Mesothelial cell of epicardium (in vitro differentiated cells): Measurements from ENCODE around the gene UNC5CL. TPM values are rescaled to one million over a fixed set of nuclear protein-coding genes. Genes with fewer than 3 reads are reported as not detected.
"Not testable (repeated sequence)": the region's sequence is repeated elsewhere in the genome, so short reads cannot be mapped to it uniquely, and the experiment has no call there.

Experiments used
- DNase-seq, 2 experiments: peaks; one replicate each; pipeline ENCODE4 v3.0.0; 2021; ENCODE audit warnings: low spot score in 2 of 2; ENCODE audit not compliant: unreplicated experiment in 2 of 2
- H3K27ac Mint-ChIP-seq: 2 replicates; pipeline ENCODE4 v1.8.0; 2021; ENCODE audit warnings: mixed read lengths
- H3K27me3 Mint-ChIP-seq: 2 replicates; pipeline ENCODE4 v1.8.0; 2021; ENCODE audit warnings: low read depth, mixed read lengths
- H3K36me3 Mint-ChIP-seq: 2 replicates; pipeline ENCODE4 v1.8.0; 2021; ENCODE audit warnings: mixed read lengths
- H3K4me1 Mint-ChIP-seq: 2 replicates; pipeline ENCODE4 v1.8.0; 2021; ENCODE audit warnings: mixed read lengths
- H3K4me3 Mint-ChIP-seq: 2 replicates; pipeline ENCODE4 v1.8.0; 2021; ENCODE audit warnings: mild to moderate bottlenecking, moderate library complexity, mixed read lengths
- H3K9me3 Mint-ChIP-seq: 2 replicates; pipeline ENCODE4 v1.8.0; 2021; ENCODE audit warnings: mixed read lengths
- CTCF ChIP-seq: fragments of 200-600 bp; sonication (generic); IDR thresholded peaks from one replicate; pipeline ENCODE4 v1.5.0; 2021; ENCODE audit warnings: antibody characterized with exemption; ENCODE audit not compliant: unreplicated experiment
- total RNA-seq: library from RNA; stranded (reverse); gene quantifications from 3 replicates; pipeline ENCODE4 v1.2.1, GENCODE V29; 2021

UNC5CL gene
- total RNA-seq, 1 donor from 2014 or later: 2.0 TPM

GRCh38 chr6:41021832-41022231, 17.2 kb downstream of the UNC5CL start:
- H3K27ac Mint-ChIP-seq: peak overlapping the region; percentile 94
- H3K4me1 Mint-ChIP-seq: peaks cover 50% of the 10 kb centered on the region
- H3K4me3 Mint-ChIP-seq: no peak overlapping the region
- peaks cover 12% of the 10 kb centered on the region for H3K36me3 Mint-ChIP-seq
- no peak for DNase-seq
- peaks cover 2% of the 10 kb centered on the region for H3K27me3 Mint-ChIP-seq
- TF ChIP-seq CTCF: no peak
- peaks cover 9% of the 10 kb centered on the region for H3K9me3 Mint-ChIP-seq

- Mint-ChIP-seq H3K9me3 (peaks cover 18% of the 10 kb centered on the region), H3K4me3 (no peak overlapping the region), H3K4me1 (peaks cover 29% of the 10 kb centered on the region), H3K36me3 (peaks cover 18% of the 10 kb centered on the region), H3K27ac (no peak overlapping the region), H3K27me3 (peaks cover 2% of the 10 kb centered on the region)
- TF ChIP-seq CTCF: no peak
- DNase-seq: no peak
Observed at GRCh38 chr6:41017663-41018062, 21.4 kb downstream of the UNC5CL start.

GRCh38 chr6:41015860-41016259, 23.2 kb downstream of the UNC5CL start:
- Mint-ChIP-seq H3K4me1 (peaks cover 14% of the 10 kb centered on the region), H3K36me3 (peaks cover 19% of the 10 kb centered on the region), H3K9me3 (peaks cover 18% of the 10 kb centered on the region)
- not testable (repeated sequence) for H3K27ac Mint-ChIP-seq, DNase-seq, H3K27me3 Mint-ChIP-seq, H3K4me3 Mint-ChIP-seq

- peaks cover 13% of the 10 kb centered on the region for H3K36me3 Mint-ChIP-seq
- DNase-seq: no peak
- no peak overlapping the region for H3K4me3 Mint-ChIP-seq
- no peak overlapping the region for H3K27ac Mint-ChIP-seq
- peaks cover 14% of the 10 kb centered on the region for H3K4me1 Mint-ChIP-seq
- peaks cover 4% of the 10 kb centered on the region for H3K27me3 Mint-ChIP-seq
- no peak for TF ChIP-seq CTCF
- H3K9me3 Mint-ChIP-seq: peaks cover 10% of the 10 kb centered on the region
Observed at GRCh38 chr6:41014780-41015179, 24.2 kb downstream of the UNC5CL start.

- Mint-ChIP-seq H3K9me3 (peaks cover 10% of the 10 kb centered on the region), H3K4me1 (peaks cover 14% of the 10 kb centered on the region)
Observed at GRCh38 chr6:41013466-41014153, 25.4 kb downstream of the UNC5CL start.

More at GRCh38 chr6:41013466-41014153, 25.4 kb downstream of the UNC5CL start:
- no peak for DNase-seq
- Mint-ChIP-seq H3K27me3 (peaks cover 5% of the 10 kb centered on the region), H3K27ac (no peak overlapping the region), H3K4me3 (no peak overlapping the region), H3K36me3 (peaks cover 13% of the 10 kb centered on the region)
- no peak for TF ChIP-seq CTCF
